Natural killer cell (primary cell): ENCODE results near the gene ABCF2. TPM values are rescaled to one million over a fixed set of nuclear protein-coding genes. Genes with fewer than 3 reads are reported as not detected.

Experiments
- ATAC-seq, 3 donors: fragments of 150-1000 bp in 2 of 3; fragments of 200-7000 bp in 1 of 3; cut with Tn5 transposase; 1 replicate in 1 of 3; 2 replicates in 2 of 3; pipeline ENCODE4 v1.10.0; 2021; ENCODE audit warnings: mild to moderate bottlenecking in 2 of 3, moderate library complexity in 2 of 3
- DNase-seq, 2 donors: peaks; one replicate each; pipeline versions ENCODE4 v3.0.0 to v3.0.0-alpha.2; 2013 to 2021; ENCODE audit warnings: mixed read lengths in 1 of 2
- H3K27ac ChIP-seq: one replicate; pipeline ENCODE4 v1.5.1; 2013; ENCODE audit warnings: mild to moderate bottlenecking, low read length
- H3K27me3 ChIP-seq: one replicate; pipeline ENCODE4 v1.6.1; 2013; ENCODE audit warnings: low read length; ENCODE audit not compliant: control insufficient read depth, insufficient read depth
- H3K36me3 ChIP-seq: one replicate; pipeline ENCODE4 v1.6.1; 2013; ENCODE audit warnings: low read length; ENCODE audit not compliant: control insufficient read depth, insufficient read depth
- H3K4me1 ChIP-seq: one replicate; pipeline ENCODE4 v1.6.1; 2013; ENCODE audit warnings: low read length; ENCODE audit not compliant: control insufficient read depth, insufficient read depth
- H3K4me3 ChIP-seq: one replicate; pipeline ENCODE4 v1.5.1; 2013; ENCODE audit warnings: low read length
- H3K9me3 ChIP-seq: one replicate; pipeline ENCODE4 v1.6.1; 2013; ENCODE audit warnings: low read length; ENCODE audit not compliant: control insufficient read depth, insufficient read depth
- H3K27ac Mint-ChIP-seq, 2 donors: one replicate each; pipeline ENCODE4 v1.8.0; 2022; ENCODE audit warnings: mild to moderate bottlenecking in 2 of 2, mixed read lengths in 2 of 2, moderate library complexity in 1 of 2
- H3K27me3 Mint-ChIP-seq, 2 donors: one replicate each; pipeline ENCODE4 v1.8.0; 2022; ENCODE audit warnings: low read depth in 2 of 2, mixed read lengths in 2 of 2
- H3K36me3 Mint-ChIP-seq: one replicate; pipeline ENCODE4 v1.8.0; 2022; ENCODE audit warnings: mixed read lengths
- H3K4me1 Mint-ChIP-seq, 2 donors: one replicate each; pipeline ENCODE4 v1.8.0; 2022; ENCODE audit warnings: mixed read lengths in 2 of 2
- H3K4me3 Mint-ChIP-seq: one replicate; pipeline ENCODE4 v1.8.0; 2022; ENCODE audit warnings: mild to moderate bottlenecking, moderate library complexity, mixed read lengths
- H3K9me3 Mint-ChIP-seq, 2 donors: one replicate each; pipeline ENCODE4 v1.8.0; 2022; ENCODE audit warnings: mixed read lengths in 2 of 2
- CTCF ChIP-seq: fragments of 200-600 bp; IDR thresholded peaks from one replicate; pipeline ENCODE4 v1.8.0; 2022; ENCODE audit warnings: antibody characterized with exemption
- WGBS: methylation state at CpG from one replicate; pipeline ENCODE4 v1.1.7; 2013; ENCODE audit warnings: missing lambda C conversion rate; ENCODE audit not compliant: insufficient coverage; 5-methylcytosine and 5-hydroxymethylcytosine counted together
- intact Hi-C: fragments of 100-400 bp; cut with micrococcal nuclease; formaldehyde crosslinking; loops from one replicate; pipeline ENCODE4 v1.14.2; 2022
- total RNA-seq, 4 donors: library from RNA; stranded (reverse); fragments of 120-200 nt in 1 of 4; gene quantifications; one replicate each; pipeline versions ENCODE4 v1.2.3 to v1.2.4, GENCODE V29; 2013 to 2022

Gene ABCF2
- total RNA-seq, 3 donors from 2014 or later (not counting 1 experiment from before 2014, with no cell fraction given), result 12.1 to 26.1 (median 17.6) TPM

GRCh38 chr7:151178236-151178635, 48.8 kb downstream of the ABCF2 start:
- no peaks in the 10 kb centered on the region for H3K36me3 Mint-ChIP-seq
- no peaks in the 10 kb centered on the region for H3K27me3 ChIP-seq
- H3K4me3 Mint-ChIP-seq, result no peak overlapping the region
- H3K4me3 ChIP-seq, result no peak overlapping the region
- no peaks in the 10 kb centered on the region for H3K9me3 Mint-ChIP-seq
- peaks cover 0 to 2% of the 10 kb centered on the region in 2 donors for H3K4me1 Mint-ChIP-seq
- DNase-seq, result no peak
- H3K4me1 ChIP-seq, result no peaks in the 10 kb centered on the region
- H3K27ac ChIP-seq, result no peak overlapping the region
- TF ChIP-seq CTCF, result no peak
- peaks cover 12 to 15% of the 10 kb centered on the region in 2 donors for H3K27me3 Mint-ChIP-seq
- no peaks in the 10 kb centered on the region for H3K36me3 ChIP-seq
- no peaks in the 10 kb centered on the region for H3K9me3 ChIP-seq
- no peak for ATAC-seq
- 94% methylated on average over 9 of the region's 9 CpGs for WGBS
- intact Hi-C loops, result no loop called here
- no peak overlapping the region for H3K27ac Mint-ChIP-seq

GRCh38 chr7:151177310-151177709, 49.7 kb downstream of the ABCF2 start:
- Histone ChIP-seq H3K4me1 (peaks cover 6% of the 10 kb centered on the region), H3K27me3 (no peaks in the 10 kb centered on the region), H3K27ac (no peak overlapping the region), H3K9me3 (no peaks in the 10 kb centered on the region), H3K4me3 (no peak overlapping the region), H3K36me3 (no peaks in the 10 kb centered on the region)
- intact Hi-C loops, result no loop called here
- no peaks in the 10 kb centered on the region for H3K9me3 Mint-ChIP-seq
- peaks cover 8 to 10% of the 10 kb centered on the region in 2 donors for H3K4me1 Mint-ChIP-seq
- 64% methylated on average over 1 of the region's 1 CpG for WGBS
- no peak for ATAC-seq
- H3K4me3 Mint-ChIP-seq, result no peak overlapping the region
- no peaks in the 10 kb centered on the region for H3K36me3 Mint-ChIP-seq
- TF ChIP-seq CTCF, result no peak
- no peak for DNase-seq
- H3K27me3 Mint-ChIP-seq, result peaks cover 20 to 22% of the 10 kb centered on the region in 2 donors
- no peak overlapping the region for H3K27ac Mint-ChIP-seq

GRCh38 chr7:151176401-151176800, 50.6 kb downstream of the ABCF2 start:
- Mint-ChIP-seq H3K27me3 (peaks cover 18 to 26% of the 10 kb centered on the region in 2 donors), H3K27ac (no peak overlapping the region), H3K9me3 (no peaks in the 10 kb centered on the region), H3K36me3 (no peaks in the 10 kb centered on the region), H3K4me1 (peaks cover 10 to 12% of the 10 kb centered on the region in 2 donors), H3K4me3 (no peak overlapping the region)
- 97% methylated on average over 9 of the region's 9 CpGs for WGBS
- ATAC-seq, result no peak
- TF ChIP-seq CTCF, result no peak
- H3K4me3 ChIP-seq, result no peak overlapping the region
- no peaks in the 10 kb centered on the region for H3K9me3 ChIP-seq
- no peaks in the 10 kb centered on the region for H3K27me3 ChIP-seq
- DNase-seq, result no peak
- peaks cover 6% of the 10 kb centered on the region for H3K4me1 ChIP-seq
- no peak overlapping the region for H3K27ac ChIP-seq
- intact Hi-C loops, result no loop called here
- H3K36me3 ChIP-seq, result no peaks in the 10 kb centered on the region

- H3K27ac ChIP-seq, result no peak overlapping the region
- whole genome bisulfite sequencing, result 90% methylated on average over 22 of the region's 23 CpGs
- Mint-ChIP-seq H3K27ac (no peak overlapping the region), H3K4me1 (peaks cover 10 to 12% of the 10 kb centered on the region in 2 donors), H3K27me3 (peaks cover 22 to 32% of the 10 kb centered on the region in 2 donors), H3K9me3 (no peaks in the 10 kb centered on the region), H3K36me3 (no peaks in the 10 kb centered on the region), H3K4me3 (no peak overlapping the region)
- H3K9me3 ChIP-seq, result no peaks in the 10 kb centered on the region
- no peak for ATAC-seq
- H3K4me1 ChIP-seq, result peaks cover 6% of the 10 kb centered on the region
- H3K4me3 ChIP-seq, result no peak overlapping the region
- no peaks in the 10 kb centered on the region for H3K27me3 ChIP-seq
- no peak for DNase-seq
- no peaks in the 10 kb centered on the region for H3K36me3 ChIP-seq
- intact Hi-C loops, result no loop called here
- TF ChIP-seq CTCF, result no peak
Measured at GRCh38 chr7:151175793-151176311, 51.2 kb downstream of the ABCF2 start.
